ENCODE results near the gene PCGF3. TPM values are rescaled to one million over a fixed set of nuclear protein-coding genes. Genes with fewer than 3 reads are reported as not detected.
A peak's percentile ranks its signal among the peaks of the same experiment; 100 is the strongest.

The PCGF3 gene
- total and polyA plus RNA-seq, 2 donors from 2014 or later: 21.7 to 59.6 TPM

DNA sequence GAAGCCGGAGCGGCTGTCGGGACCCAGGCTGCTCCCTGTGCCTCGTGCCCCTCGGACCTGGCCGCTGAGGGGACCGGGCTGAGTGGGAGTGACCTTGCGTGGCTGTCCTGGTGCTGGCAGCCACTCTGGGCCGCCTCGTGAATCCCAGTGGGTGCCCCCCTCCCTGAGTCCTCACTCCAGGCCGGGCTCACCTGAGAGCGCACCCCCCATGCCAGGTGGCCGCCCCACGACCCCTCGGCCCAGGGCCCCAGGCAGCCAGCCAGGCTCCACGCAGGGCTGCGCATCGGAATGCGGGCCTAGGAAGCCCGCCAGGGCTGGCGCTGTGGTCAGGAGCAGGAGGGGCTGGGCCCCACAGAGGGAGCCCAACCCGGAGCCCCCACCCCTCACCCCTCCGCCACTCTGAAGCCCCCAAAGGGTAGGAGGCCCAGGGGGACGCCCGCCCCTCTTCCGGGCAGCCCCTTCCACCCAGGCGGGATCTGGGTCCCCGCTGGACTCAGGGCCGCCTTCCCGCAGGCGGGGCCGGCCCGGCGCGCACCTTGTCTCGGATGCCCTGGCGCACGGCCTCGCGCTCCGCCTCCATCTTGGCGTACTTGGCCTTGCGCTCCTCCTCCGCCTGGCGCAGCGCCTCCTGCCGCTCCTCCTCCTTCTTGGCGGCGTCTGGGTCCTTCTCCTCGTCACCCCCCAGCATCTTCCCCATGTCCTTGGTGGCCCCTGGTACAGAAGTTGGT lies 86.4 kb downstream of the PCGF3 start:
- TF ChIP-seq, protein P1, sequence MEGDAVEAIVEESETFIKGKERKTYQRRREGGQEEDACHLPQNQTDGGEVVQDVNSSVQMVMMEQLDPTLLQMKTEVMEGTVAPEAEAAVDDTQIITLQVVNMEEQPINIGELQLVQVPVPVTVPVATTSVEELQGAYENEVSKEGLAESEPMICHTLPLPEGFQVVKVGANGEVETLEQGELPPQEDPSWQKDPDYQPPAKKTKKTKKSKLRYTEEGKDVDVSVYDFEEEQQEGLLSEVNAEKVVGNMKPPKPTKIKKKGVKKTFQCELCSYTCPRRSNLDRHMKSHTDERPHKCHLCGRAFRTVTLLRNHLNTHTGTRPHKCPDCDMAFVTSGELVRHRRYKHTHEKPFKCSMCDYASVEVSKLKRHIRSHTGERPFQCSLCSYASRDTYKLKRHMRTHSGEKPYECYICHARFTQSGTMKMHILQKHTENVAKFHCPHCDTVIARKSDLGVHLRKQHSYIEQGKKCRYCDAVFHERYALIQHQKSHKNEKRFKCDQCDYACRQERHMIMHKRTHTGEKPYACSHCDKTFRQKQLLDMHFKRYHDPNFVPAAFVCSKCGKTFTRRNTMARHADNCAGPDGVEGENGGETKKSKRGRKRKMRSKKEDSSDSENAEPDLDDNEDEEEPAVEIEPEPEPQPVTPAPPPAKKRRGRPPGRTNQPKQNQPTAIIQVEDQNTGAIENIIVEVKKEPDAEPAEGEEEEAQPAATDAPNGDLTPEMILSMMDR (IDR thresholded peaks at IDR 0.05; ENCODE audit: borderline replicate concordance, extremely low read depth, insufficient read depth): no peak
- peaks cover 3% of the 10 kb centered on the region for H3K27me3 ChIP-seq (ENCODE audit: control insufficient read depth, insufficient read depth, low read length)
- no peak overlapping the region for H3K4me3 ChIP-seq (ENCODE audit: low read length in 3 of 3)
- peaks cover 0 to 2% (median 0%) of the 10 kb centered on the region in 3 donors for H3K4me1 ChIP-seq (ENCODE audit: control insufficient read depth in 2 of 3, insufficient read depth in 2 of 3, low read depth in 1 of 3, low read length in 3 of 3)
- no peak overlapping the region for H3K9ac ChIP-seq (ENCODE audit: low read length in 3 of 3)
- intact Hi-C loops (cut with DNase I): no loop called here
- H3K36me3 ChIP-seq (ENCODE audit: control insufficient read depth in 2 of 3, insufficient read depth in 3 of 3, low read length in 3 of 3): no peaks in the 10 kb centered on the region
- FAIRE-seq: no peak
- peak; percentile 59 to 76 (median 71) for DNase-seq
- H3K27ac ChIP-seq (ENCODE audit: low read depth in 2 of 2, low read length in 2 of 2): no peak overlapping the region
- H3K9me3 ChIP-seq (ENCODE audit: control insufficient read depth in 2 of 3, insufficient read depth in 1 of 3, low read length in 3 of 3): no peaks in the 10 kb centered on the region

GRCh38 chr4:792626-793092 lies 87.0 kb downstream of the PCGF3 start:
- intact Hi-C loops (cut with DNase I): no loop called here
- H3K9me3 ChIP-seq (ENCODE audit: control insufficient read depth in 2 of 3, insufficient read depth in 1 of 3, low read length in 3 of 3): no peaks in the 10 kb centered on the region
- H3K36me3 ChIP-seq (ENCODE audit: control insufficient read depth in 2 of 3, insufficient read depth in 3 of 3, low read length in 3 of 3): no peaks in the 10 kb centered on the region
- peak in 2 of 5 donors; percentile 22 to 60 for DNase-seq
- H3K27ac ChIP-seq (ENCODE audit: low read depth in 2 of 2, low read length in 2 of 2): no peak overlapping the region
- no peak for FAIRE-seq
- H3K4me1 ChIP-seq (ENCODE audit: control insufficient read depth in 2 of 3, insufficient read depth in 2 of 3, low read depth in 1 of 3, low read length in 3 of 3): peaks cover 0 to 2% (median 0%) of the 10 kb centered on the region in 3 donors
- H3K9ac ChIP-seq (ENCODE audit: low read length in 3 of 3): no peak overlapping the region
- peaks cover 3% of the 10 kb centered on the region for H3K27me3 ChIP-seq (ENCODE audit: control insufficient read depth, insufficient read depth, low read length)
- no peak overlapping the region for H3K4me3 ChIP-seq (ENCODE audit: low read length in 3 of 3)
- TF ChIP-seq, protein P1 (IDR thresholded peaks at IDR 0.05; ENCODE audit: borderline replicate concordance, extremely low read depth, insufficient read depth): no peak

DNA sequence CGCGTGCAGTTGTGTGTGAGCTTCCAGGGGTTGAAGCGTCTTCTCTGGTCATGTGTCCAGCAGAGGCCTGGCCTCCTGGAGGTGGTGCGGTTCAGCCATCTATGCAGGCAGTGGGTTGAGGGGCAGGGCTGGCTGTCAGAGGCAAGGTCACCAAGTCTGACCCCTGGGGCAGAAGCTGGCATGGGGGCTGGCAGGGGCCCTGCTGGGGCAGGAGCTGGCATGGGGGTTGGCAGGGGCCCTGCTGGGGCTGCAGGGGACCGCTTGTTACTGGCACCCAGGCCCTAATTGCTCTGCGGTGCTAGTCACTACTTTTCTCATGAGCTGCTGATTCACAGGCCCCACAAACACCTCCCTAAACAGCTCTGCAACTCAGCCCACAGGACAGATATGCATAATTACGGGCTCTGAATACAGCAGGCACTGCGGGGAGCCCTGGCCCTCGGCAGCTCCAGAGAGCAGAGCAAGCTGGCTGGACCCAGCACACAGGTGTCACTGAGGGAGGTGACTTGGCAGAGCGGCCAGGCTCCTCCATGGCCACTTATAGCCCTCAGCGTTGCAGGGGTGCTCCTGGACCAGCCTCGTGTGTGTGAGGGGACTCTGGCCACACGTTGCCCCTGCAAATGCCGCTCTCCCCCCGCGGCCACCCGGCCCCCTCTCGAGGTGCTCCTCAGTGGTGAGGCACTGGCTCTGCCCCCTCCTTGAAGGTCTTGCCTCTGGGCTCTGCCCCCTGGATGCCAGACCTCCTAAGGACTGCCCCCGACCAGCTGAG lies 87.6 kb downstream of the PCGF3 start:
- H3K9me3 ChIP-seq (ENCODE audit: control insufficient read depth in 2 of 3, insufficient read depth in 1 of 3, low read length in 3 of 3): no peaks in the 10 kb centered on the region
- H3K36me3 ChIP-seq (ENCODE audit: control insufficient read depth in 2 of 3, insufficient read depth in 3 of 3, low read length in 3 of 3): no peaks in the 10 kb centered on the region
- TF ChIP-seq, protein P1 (IDR thresholded peaks at IDR 0.05; ENCODE audit: borderline replicate concordance, extremely low read depth, insufficient read depth): no peak
- intact Hi-C loops (cut with DNase I): no loop called here
- H3K9ac ChIP-seq (ENCODE audit: low read length in 3 of 3): no peak overlapping the region
- FAIRE-seq (no peak), DNase-seq (peak in 2 of 5 donors; percentile 63 to 64)
- H3K4me1 ChIP-seq (ENCODE audit: control insufficient read depth in 2 of 3, insufficient read depth in 2 of 3, low read depth in 1 of 3, low read length in 3 of 3): peaks cover 0 to 2% (median 0%) of the 10 kb centered on the region in 3 donors
- no peak overlapping the region for H3K4me3 ChIP-seq (ENCODE audit: low read length in 3 of 3)
- H3K27me3 ChIP-seq (ENCODE audit: control insufficient read depth, insufficient read depth, low read length): peaks cover 3% of the 10 kb centered on the region
- no peak overlapping the region for H3K27ac ChIP-seq (ENCODE audit: low read depth in 2 of 2, low read length in 2 of 2)

Measured in kidney (tissue), 14 donors.